HFF-Myc (cell line): ENCODE data around the gene DBT.

Experiments
- DNase-seq: peaks from one replicate; pipeline ENCODE4 v3.0.0-alpha.2; 2011; ENCODE audit warnings: low read depth; ENCODE audit errors: extremely low read depth
- H3K4me3 ChIP-seq: replicated peaks from 2 replicates; pipeline ENCODE4 v1.5.1; 2011; ENCODE audit warnings: low read depth, mild to moderate bottlenecking, control low read depth, low read length
- CTCF ChIP-seq: IDR thresholded peaks from 2 replicates; pipeline ENCODE4 v1.5.1; 2012; ENCODE audit warnings: mild to moderate bottlenecking, low read depth, low read length, control low read depth; ENCODE audit errors: missing control alignments

Gene DBT

GRCh38 chr1:100198596-100198995 lies 51.0 kb downstream of the DBT start:
- H3K4me3 ChIP-seq: no peak overlapping the region
- TF ChIP-seq CTCF: no peak
- DNase-seq: no peak

- DNase-seq: peak; percentile 11
- no peak for TF ChIP-seq CTCF
Measured at GRCh38 chr1:100188617-100189016, 61.0 kb downstream of the DBT start.

GRCh38 chr1:100187912-100188311 lies 61.7 kb downstream of the DBT start:
- DNase-seq: no peak
- H3K4me3 ChIP-seq: no peak overlapping the region
- TF ChIP-seq CTCF: no peak

More at GRCh38 chr1:100188617-100189016, 61.0 kb downstream of the DBT start:
- H3K4me3 ChIP-seq: no peak overlapping the region

- TF ChIP-seq CTCF: no peak
- H3K4me3 ChIP-seq: no peak overlapping the region
- DNase-seq: no peak
Measured at GRCh38 chr1:100184536-100184935, 65.1 kb downstream of the DBT start.

- TF ChIP-seq CTCF: no peak
- DNase-seq: no peak
- H3K4me3 ChIP-seq: no peak overlapping the region
Measured at GRCh38 chr1:100183370-100183769, 66.3 kb downstream of the DBT start.

- no peak for DNase-seq
- H3K4me3 ChIP-seq: no peak within 1 kb of the TSS
- TF ChIP-seq CTCF: no peak
Measured at GRCh38 chr1:100178091-100178490, 71.5 kb downstream of the DBT start, which contains the start of gene LRRC39. LRRC39 (minus strand) TSS chr1:100178256; CDS start chr1:100168516, 9,740 bp downstream.
